GM19240 (cell line): ENCODE data around the gene MYH9.
"Not testable (repeated sequence)": the region's sequence is repeated elsewhere in the genome, so short reads cannot be mapped to it uniquely, and the experiment has no call there.

Source experiments
- DNase-seq: peaks from one replicate; pipeline ENCODE4 v3.0.0; 2011; ENCODE audit warnings: low spot score; ENCODE audit not compliant: insufficient read length

The MYH9 gene

GRCh38 chr22:36415415-36416168 lies 27.8 kb upstream of the MYH9 start:
- no peak for DNase-seq

- no peak for DNase-seq
These were observed 25.4 kb upstream of the MYH9 start for GRCh38 chr22:36413022-36413775.

- no peak for DNase-seq
These were observed 24.0 kb upstream of the MYH9 start for GRCh38 chr22:36411589-36412258.

GRCh38 chr22:36409911-36410756 lies 22.4 kb upstream of the MYH9 start:
- no peak for DNase-seq

GRCh38 chr22:36409554-36409910 lies 21.8 kb upstream of the MYH9 start:
- DNase-seq = not testable (repeated sequence)

- DNase-seq = no peak
These were observed 21.3 kb upstream of the MYH9 start for GRCh38 chr22:36409056-36409455.

- DNase-seq = no peak
These were observed 19.0 kb upstream of the MYH9 start for GRCh38 chr22:36406721-36407120.

GRCh38 chr22:36405671-36406538 lies 18.1 kb upstream of the MYH9 start:
- DNase-seq = no peak

GRCh38 chr22:36405221-36405661 lies 17.5 kb upstream of the MYH9 start:
- DNase-seq = no peak

GRCh38 chr22:36404446-36404845 lies 16.7 kb upstream of the MYH9 start:
- no peak for DNase-seq

GRCh38 chr22:36399472-36399778 lies 11.7 kb upstream of the MYH9 start:
- no peak for DNase-seq

GRCh38 chr22:36398601-36399471 lies 11.1 kb upstream of the MYH9 start:
- DNase-seq = no peak

- DNase-seq = no peak
These were observed 9.6 kb upstream of the MYH9 start for GRCh38 chr22:36397131-36398093.

GRCh38 chr22:36395915-36396314 lies 8.1 kb upstream of the MYH9 start:
- no peak for DNase-seq

- no peak for DNase-seq
These were observed 7.5 kb upstream of the MYH9 start for GRCh38 chr22:36395055-36395849.

GRCh38 chr22:36391638-36392037 lies 3.9 kb upstream of the MYH9 start:
- no peak for DNase-seq

GRCh38 chr22:36389122-36389521 lies 1.4 kb upstream of the MYH9 start:
- DNase-seq = not testable (repeated sequence)

GRCh38 chr22:36387709-36387958 lies 133 bp downstream of the MYH9 start:
- no peak for DNase-seq
